GM12872 (cell line): Measurements from ENCODE around the gene SIVA1.

ENCODE experiments used
- TF ChIP-seq, protein P1 (sequence below): IDR thresholded peaks from 3 replicates; pipeline ENCODE4 v1.5.1; 2011; ENCODE audit warnings: low read depth, mild to moderate bottlenecking, low read length, moderate library complexity; ENCODE audit not compliant: insufficient read depth

Gene SIVA1

DNA sequence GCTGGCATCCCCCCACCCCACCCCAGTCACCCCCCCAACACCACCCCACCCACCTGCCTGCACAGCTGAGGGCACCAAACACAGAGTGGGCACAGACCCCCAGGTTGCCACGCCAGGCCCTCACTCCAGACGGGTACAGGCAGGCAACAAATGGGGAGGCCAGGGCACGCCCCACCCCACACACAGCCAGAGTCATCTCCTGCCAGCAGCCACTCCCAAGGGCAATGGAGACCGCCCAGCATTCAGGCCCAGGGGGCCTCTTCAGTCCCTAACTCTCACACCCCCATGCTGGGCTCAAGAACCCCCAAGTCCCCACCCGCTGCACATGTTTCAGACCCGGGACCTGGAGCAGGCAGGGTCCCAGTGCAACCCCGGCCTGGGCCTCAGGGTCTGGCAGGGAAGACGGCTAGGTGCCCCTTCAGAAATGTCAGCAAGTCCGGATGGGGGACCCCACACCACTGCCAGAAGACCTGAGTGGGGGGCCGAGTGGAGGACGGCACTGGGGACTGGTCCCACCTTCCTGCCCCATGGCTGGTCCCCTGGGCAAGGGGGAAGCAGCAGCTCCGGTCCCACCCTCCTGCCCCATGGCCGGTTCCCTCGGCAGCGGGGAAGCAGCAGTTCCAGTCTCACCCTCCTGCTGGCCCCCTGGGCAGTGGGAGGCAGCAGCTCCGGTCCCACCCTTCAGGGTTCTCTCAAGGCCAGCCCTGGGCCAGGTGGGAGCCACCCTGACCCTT lies 30.7 kb downstream of the SIVA1 start:
- TF ChIP-seq, protein P1, sequence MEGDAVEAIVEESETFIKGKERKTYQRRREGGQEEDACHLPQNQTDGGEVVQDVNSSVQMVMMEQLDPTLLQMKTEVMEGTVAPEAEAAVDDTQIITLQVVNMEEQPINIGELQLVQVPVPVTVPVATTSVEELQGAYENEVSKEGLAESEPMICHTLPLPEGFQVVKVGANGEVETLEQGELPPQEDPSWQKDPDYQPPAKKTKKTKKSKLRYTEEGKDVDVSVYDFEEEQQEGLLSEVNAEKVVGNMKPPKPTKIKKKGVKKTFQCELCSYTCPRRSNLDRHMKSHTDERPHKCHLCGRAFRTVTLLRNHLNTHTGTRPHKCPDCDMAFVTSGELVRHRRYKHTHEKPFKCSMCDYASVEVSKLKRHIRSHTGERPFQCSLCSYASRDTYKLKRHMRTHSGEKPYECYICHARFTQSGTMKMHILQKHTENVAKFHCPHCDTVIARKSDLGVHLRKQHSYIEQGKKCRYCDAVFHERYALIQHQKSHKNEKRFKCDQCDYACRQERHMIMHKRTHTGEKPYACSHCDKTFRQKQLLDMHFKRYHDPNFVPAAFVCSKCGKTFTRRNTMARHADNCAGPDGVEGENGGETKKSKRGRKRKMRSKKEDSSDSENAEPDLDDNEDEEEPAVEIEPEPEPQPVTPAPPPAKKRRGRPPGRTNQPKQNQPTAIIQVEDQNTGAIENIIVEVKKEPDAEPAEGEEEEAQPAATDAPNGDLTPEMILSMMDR: no peak

DNA sequence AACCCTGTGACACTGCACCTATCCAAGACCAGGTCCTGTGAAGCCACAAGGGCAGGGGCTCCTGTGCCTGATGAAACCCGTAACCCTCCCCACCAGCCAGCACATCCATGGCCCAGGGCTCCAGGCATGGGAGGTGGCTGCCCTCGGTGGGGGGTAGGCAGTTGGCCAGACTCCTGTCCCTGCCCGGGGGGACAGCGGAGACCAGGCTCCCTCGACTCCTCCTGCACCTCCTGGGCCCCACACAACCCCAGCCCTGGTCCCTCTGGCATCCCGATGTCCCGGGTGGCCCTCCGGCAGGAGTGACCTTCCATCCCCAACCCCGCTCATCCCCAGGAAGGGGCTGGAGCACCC lies 31.2 kb downstream of the SIVA1 start:
- TF ChIP-seq, protein P1: no peak

DNA sequence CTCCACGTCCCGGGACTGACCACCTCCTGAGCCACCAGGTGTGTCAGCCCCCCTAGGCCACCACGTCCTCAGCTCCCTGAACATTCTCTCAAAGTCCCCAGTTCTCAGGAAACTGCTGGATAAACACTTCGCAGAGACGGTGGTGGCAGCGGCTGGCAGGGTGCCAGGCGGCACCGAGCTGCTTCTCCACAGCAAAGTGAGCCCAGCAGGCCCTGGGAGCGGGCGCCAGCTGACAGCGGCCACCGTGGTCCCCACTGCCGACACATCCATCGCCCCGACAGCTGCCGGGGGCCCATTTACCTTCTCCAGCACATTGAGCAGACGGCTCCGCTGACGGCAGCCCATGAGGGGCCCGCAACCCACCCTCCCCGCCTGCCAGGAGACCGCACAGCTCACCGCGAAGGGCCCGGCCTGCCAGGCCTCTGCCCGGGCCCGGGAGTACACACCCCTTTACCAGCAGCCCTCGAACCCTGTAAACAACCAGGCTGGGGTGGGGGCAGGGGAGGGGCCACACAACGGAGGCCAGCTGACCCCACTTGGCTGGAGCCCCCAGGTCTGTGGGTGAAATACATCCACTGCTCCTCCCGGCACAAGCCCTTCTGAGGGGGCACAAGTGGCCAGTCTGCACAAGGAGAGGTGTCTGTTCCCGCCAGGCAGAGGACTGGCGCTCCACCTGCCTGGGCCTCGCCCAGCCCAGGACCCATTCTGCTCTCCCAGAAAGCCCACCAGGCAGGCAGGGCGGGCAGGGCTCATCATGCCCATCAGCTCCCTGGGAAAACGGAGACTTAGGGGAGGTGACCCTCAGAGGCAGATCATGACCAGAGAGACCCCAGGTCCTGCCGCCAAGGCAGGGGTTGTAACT lies 32.1 kb downstream of the SIVA1 start:
- TF ChIP-seq, protein P1: no peak

DNA sequence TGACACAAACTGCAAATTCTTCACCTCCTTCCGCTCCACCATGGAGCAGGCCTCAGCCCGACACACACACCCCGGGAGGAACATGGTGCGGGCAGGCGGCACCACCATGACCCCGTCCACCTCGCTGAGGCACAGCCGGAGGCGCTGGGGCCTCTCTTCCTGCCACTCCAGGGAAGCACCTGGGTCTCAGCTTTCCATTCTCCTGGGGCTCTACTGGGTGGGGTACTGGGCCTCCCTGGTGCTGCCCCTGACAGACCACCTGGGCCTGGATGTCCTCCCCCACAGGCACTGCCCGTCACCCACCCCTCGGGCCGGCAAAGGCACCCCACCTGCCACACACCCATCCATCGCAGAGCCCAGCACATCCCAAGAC lies 32.7 kb downstream of the SIVA1 start:
- TF ChIP-seq, protein P1: no peak

DNA sequence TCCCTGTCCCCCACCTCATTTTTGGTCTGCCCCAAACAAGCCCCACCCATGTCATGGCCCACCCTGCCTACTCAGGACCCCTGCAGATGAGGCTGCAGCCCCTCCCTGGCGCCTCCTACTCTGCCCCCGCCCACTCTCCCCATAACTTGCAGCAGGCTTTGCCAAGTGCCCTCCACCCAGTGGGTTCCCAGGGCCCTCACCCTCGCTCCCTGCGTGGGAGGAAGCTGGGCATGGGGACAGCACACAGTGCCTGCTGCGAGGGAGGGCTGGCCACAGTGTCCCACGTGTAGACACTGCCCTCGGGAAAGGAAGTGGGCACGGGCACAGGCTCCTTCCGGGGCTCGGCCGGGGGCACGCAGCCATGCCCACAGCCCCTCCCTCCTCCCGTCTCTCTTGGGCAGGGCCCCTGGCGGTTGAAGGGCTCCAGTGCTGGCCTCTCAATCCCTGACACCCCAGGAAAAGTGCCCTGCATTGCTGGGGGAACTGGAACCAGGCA lies 33.2 kb downstream of the SIVA1 start:
- TF ChIP-seq, protein P1: no peak

DNA sequence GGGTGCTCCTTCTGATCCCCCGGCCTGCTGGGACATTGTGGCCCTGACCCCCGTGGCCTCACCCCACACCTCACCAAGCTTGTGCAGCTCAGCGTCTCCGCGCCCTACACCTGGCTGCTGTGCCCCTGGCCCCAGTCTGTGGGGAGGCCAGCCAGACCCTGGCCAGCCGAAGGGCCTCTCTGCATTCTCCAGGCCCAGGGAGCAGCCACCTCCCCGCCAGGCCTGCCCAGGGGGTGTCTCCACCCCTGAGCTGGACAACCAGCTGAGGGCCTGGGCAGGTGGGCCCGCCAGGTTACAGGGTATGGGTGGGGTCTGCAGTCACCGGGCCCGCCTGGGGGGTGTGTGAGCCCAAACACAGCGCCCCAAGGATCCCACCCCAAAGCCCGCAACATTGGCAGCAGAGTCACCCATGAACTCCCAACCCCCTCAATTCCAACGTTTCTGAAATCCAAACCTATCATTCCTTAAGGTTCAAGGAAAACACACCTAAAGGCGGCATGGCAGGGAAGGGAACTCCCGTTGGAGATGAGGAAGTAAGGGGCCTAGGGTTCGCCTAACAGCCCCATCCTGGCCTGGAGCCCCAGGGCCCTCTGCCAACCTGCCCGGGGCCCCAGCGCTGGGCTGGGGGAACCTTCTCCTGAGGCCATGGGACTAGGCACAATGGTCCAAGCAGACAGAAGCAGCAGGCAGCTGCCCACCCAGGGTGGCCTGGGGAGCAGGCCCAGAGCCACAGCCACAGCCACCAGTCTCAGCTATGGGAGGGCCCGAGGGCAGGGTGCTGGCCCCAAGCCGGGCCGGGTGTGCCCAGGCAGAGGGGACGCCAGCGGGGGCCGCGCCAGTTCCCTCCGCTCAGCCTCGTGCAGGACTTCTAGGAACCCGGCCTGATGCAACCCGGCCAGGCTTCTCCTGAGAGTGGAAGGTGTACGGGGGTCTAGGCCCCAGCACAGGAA lies 34.1 kb downstream of the SIVA1 start:
- TF ChIP-seq, protein P1: no peak

DNA sequence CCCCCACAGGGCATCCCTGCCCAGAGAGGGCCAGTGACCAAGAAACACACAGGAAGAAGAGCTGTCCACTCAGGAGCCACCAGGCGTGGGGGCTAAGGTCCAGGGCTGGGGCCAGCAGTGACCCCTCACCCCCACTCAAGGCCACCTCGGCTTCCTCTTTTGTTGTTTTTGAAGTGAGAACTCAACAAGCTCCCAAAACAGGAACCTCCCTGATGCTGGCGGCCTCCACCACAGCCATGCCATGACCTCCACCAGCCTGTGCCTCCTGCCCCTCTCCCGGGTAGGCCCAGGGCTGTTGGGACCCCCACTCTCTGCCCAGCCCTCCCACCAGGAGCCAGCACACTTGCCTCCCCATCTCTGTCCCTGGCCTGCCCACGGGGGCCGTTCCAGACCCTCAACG lies 34.8 kb downstream of the SIVA1 start:
- TF ChIP-seq, protein P1: no peak
